GM12878 (cell line): ENCODE results near the gene PLEKHN1. TPM values are rescaled to one million over a fixed set of nuclear protein-coding genes. Genes with fewer than 3 reads are reported as not detected.

Experiments
- ATAC-seq: fragments of 200-7000 bp; cut with Tn5 transposase; 3 replicates; pipeline ENCODE4 v1.9.1; 2020; ENCODE audit warnings: mild to moderate bottlenecking, moderate library complexity
- BruUV-seq: library from RNA; stranded (reverse); fragments of 400-500 nt; replicated peaks from 2 replicates; lab custom pipeline; 2021; lab: Mats Ljungman, UMichigan
- CTCF ChIA-PET: fragments of 300-600 bp; sonication (Branson Sonifier 250); formaldehyde crosslinking; extraction: SDS; loops from one replicate; lab custom pipeline; 2021; ENCODE audit warnings: inconsistent platforms; lab: Yijun Ruan, JAX
- POLR2A ChIA-PET: fragments of 350-600 bp; formaldehyde crosslinking; extraction: SDS; loops from one replicate; lab custom pipeline; 2021; ENCODE audit warnings: inconsistent platforms; lab: Charles Lee
- RAD21 ChIA-PET: fragments of 300-600 bp; sonication (Branson Sonifier 250); formaldehyde crosslinking; loops from one replicate; lab custom pipeline; 2023; ENCODE audit warnings: antibody characterized with exemption; ENCODE audit not compliant: unreplicated experiment; lab: Charles Lee
- SMC1A ChIA-PET: fragments of 300-600 bp; sonication (Branson Sonifier 250); formaldehyde crosslinking; loops from one replicate; lab custom pipeline; 2023; ENCODE audit not compliant: unreplicated experiment, uncharacterized antibody; lab: Charles Lee
- DNase-seq: peaks from one replicate; pipeline ENCODE4 v3.0.0-alpha.2; 2011; ENCODE audit warnings: low read depth, low spot score
- FAIRE-seq: peaks from 3 replicates; lab custom pipeline; 2011; peaks lifted over from hg19 to GRCh38; lab: Jason Lieb, UNC
- H2AFZ ChIP-seq: 2 replicates; pipeline ENCODE4 v1.6.0; 2011; ENCODE audit warnings: low read depth, low read length, control low read depth; ENCODE audit not compliant: control insufficient read depth
- H3K27ac ChIP-seq: 2 replicates; pipeline ENCODE4 v1.5.1; 2011; ENCODE audit warnings: control low read depth; ENCODE audit not compliant: control insufficient read depth, insufficient read depth
- H3K27me3 ChIP-seq, 2 experiments: replicated peaks in 1 of 2; 2 replicates each; pipeline versions ENCODE4 v1.6.0 to v1.6.1; 2011; ENCODE audit warnings: low read length in 1 of 2; ENCODE audit not compliant: control insufficient read depth in 2 of 2, insufficient read depth in 2 of 2
- H3K36me3 ChIP-seq, 2 experiments: 2 replicates each; pipeline ENCODE4 v1.5.1; 2011; ENCODE audit warnings: low read length in 1 of 2; ENCODE audit not compliant: control insufficient read depth in 2 of 2, insufficient read depth in 2 of 2
- H3K4me1 ChIP-seq: 2 replicates; pipeline ENCODE4 v1.6.1; 2011; ENCODE audit warnings: mild to moderate bottlenecking, low read length, moderate library complexity, mixed read lengths; ENCODE audit not compliant: control insufficient read depth, insufficient read depth
- H3K4me2 ChIP-seq: 2 replicates; pipeline ENCODE4 v1.6.0; 2011; ENCODE audit warnings: control low read depth; ENCODE audit not compliant: control insufficient read depth, insufficient read depth
- H3K4me3 ChIP-seq: fragments of 200-600 bp; sonication (generic); 2 replicates; pipeline ENCODE4 v1.5.1; 2016
- H3K79me2 ChIP-seq: 2 replicates; pipeline ENCODE4 v1.6.0; 2011; ENCODE audit warnings: low read length; ENCODE audit not compliant: control insufficient read depth, insufficient read depth
- H3K9ac ChIP-seq: 2 replicates; pipeline ENCODE4 v1.8.0; 2011; ENCODE audit warnings: low read length, control low read depth, mixed read lengths; ENCODE audit not compliant: control insufficient read depth, insufficient read depth
- H3K9me3 ChIP-seq: replicated peaks from 3 replicates; pipeline ENCODE4 v1.5.1; 2011; ENCODE audit warnings: mild to moderate bottlenecking, low read length; ENCODE audit not compliant: control insufficient read depth, insufficient read depth
- H4K20me1 ChIP-seq: 2 replicates; pipeline ENCODE4 v1.6.0; 2011; ENCODE audit not compliant: control insufficient read depth, insufficient read depth
- ASH2L ChIP-seq: fragments of 300-600, 200-600 bp; sonication (generic); IDR thresholded peaks from 2 replicates; pipeline ENCODE4 v1.6.1; 2017; ENCODE audit warnings: low read depth, mild to moderate bottlenecking, borderline replicate concordance
- BHLHE40 ChIP-seq, 2 experiments: fragments of 450-650 bp in 1 of 2; IDR thresholded peaks; 2 replicates each; pipeline ENCODE4 v1.6.1; 2011 to 2017; ENCODE audit warnings: low read depth in 2 of 2, borderline replicate concordance in 1 of 2, improper control_type of control experiment in 1 of 2, low read length in 1 of 2, mild to moderate bottlenecking in 1 of 2
- CBFB ChIP-seq: IDR thresholded peaks from 2 replicates; pipeline ENCODE4 v1.6.1; 2016; ENCODE audit warnings: antibody characterized with exemption, low read depth
- EGR1 ChIP-seq, 2 experiments: IDR thresholded peaks; 1 replicate in 1 of 2; 2 replicates in 1 of 2; pipeline ENCODE4 v1.6.1; 2011 to 2012; ENCODE audit warnings: low read depth in 2 of 2, low read length in 2 of 2, borderline replicate concordance in 1 of 2, mild to moderate bottlenecking in 1 of 2, moderate library complexity in 1 of 2
- HDAC6 ChIP-seq: fragments of 200-600 bp; sonication (generic); IDR thresholded peaks from one replicate; pipeline ENCODE4 v1.8.0; 2017; ENCODE audit warnings: antibody characterized with exemption; ENCODE audit not compliant: unreplicated experiment
- MTA3 ChIP-seq: IDR thresholded peaks from 2 replicates; pipeline ENCODE4 v1.6.1; 2012; ENCODE audit warnings: low read length, inconsistent platforms, borderline replicate concordance
- MYB ChIP-seq: fragments of 150-350 bp; IDR thresholded peaks from 2 replicates; pipeline ENCODE4 v1.6.1; 2014; ENCODE audit warnings: mild to moderate bottlenecking, low read depth, low read length, borderline replicate concordance
- NR2F1 ChIP-seq: fragments of 450-650 bp; conservative IDR thresholded peaks from 2 replicates; pipeline ENCODE4 v1.6.1; 2017; ENCODE audit warnings: mild to moderate bottlenecking
- NRF1 ChIP-seq: conservative IDR thresholded peaks from 2 replicates; pipeline ENCODE4 v1.6.1; 2011; ENCODE audit warnings: mild to moderate bottlenecking, low read depth, low read length, improper control_type of control experiment
- PKNOX1 ChIP-seq: fragments of 450-650 bp; IDR thresholded peaks from 2 replicates; pipeline ENCODE4 v1.6.1; 2016; ENCODE audit warnings: mild to moderate bottlenecking
- POLR2A ChIP-seq: IDR thresholded peaks from 2 replicates; pipeline ENCODE4 v1.6.1; 2011; ENCODE audit warnings: low read depth, mild to moderate bottlenecking, low read length
- SKIL ChIP-seq: fragments of 450-650 bp; IDR thresholded peaks from 2 replicates; pipeline ENCODE4 v1.6.1; 2017; ENCODE audit warnings: mild to moderate bottlenecking, low read depth, inconsistent platforms; ENCODE audit not compliant: poor library complexity, severe bottlenecking
- SUZ12 ChIP-seq: fragments of 200-600 bp; sonication (generic); IDR thresholded peaks from one replicate; pipeline ENCODE4 v1.6.1; 2018; ENCODE audit warnings: antibody characterized with exemption, mild to moderate bottlenecking; ENCODE audit not compliant: unreplicated experiment
- YY1 ChIP-seq: IDR thresholded peaks from 2 replicates; pipeline ENCODE4 v1.6.1; 2011; ENCODE audit warnings: low read depth, mild to moderate bottlenecking, low read length
- ZSCAN29 ChIP-seq: fragments of 450-650 bp; IDR thresholded peaks from 2 replicates; pipeline ENCODE4 v1.6.1; 2017; ENCODE audit warnings: mild to moderate bottlenecking, moderate library complexity
- WGBS: methylation state at CpG from one replicate; pipeline ENCODE4 v1.1.6; 2016; ENCODE audit warnings: low lambda C conversion rate; ENCODE audit not compliant: insufficient replicate concordance, insufficient coverage; ENCODE audit errors: missing lambda C conversion rate; 5-methylcytosine and 5-hydroxymethylcytosine counted together
- in situ Hi-C: fragments of 300-500 bp; cut with MboI; formaldehyde crosslinking; loops from 9 replicates; pipeline ENCODE4 v1.14.3; 2018; ENCODE audit warnings: mixed read lengths
- intact Hi-C: fragments of 100-400 bp; cut with micrococcal nuclease; formaldehyde crosslinking; loops from one replicate; pipeline ENCODE4 v1.14.2; 2022; ENCODE audit not compliant: unreplicated experiment
- polyA plus RNA-seq, 11 experiments: library from polyadenylated mRNA; depleted of rRNA in 4 of 11; unstranded in 6 of 11; stranded (reverse) in 5 of 11; fragments of >200 nt; fragmentation: Nextera tagmentation in 4 of 11; fragmentation: Illumina TruSeq in 1 of 11; extraction: Ambion mirVana in 4 of 11; extraction: Trizol in 1 of 11; gene quantifications; 1 replicate in 1 of 11; 2 replicates in 10 of 11; pipeline versions ENCODE4 v1.2.1 to v1.2.3, GENCODE V29; 2011 to 2016; ENCODE audit warnings: inconsistent platforms in 2 of 11, missing spikeins in 2 of 11, low read depth in 1 of 11
- total RNA-seq, 4 experiments: library from RNA; depleted of rRNA in 3 of 4; stranded (reverse); fragments of >200 nt in 3 of 4; fragmentation: Illumina TruSeq in 1 of 4; extraction: Trizol in 1 of 4; gene quantifications; 2 replicates each; pipeline versions ENCODE4 v1.2.1 to v1.2.3, GENCODE V29; 2013 to 2021
- TF ChIP-seq, protein P1 (sequence below): fragments of 450-650 bp; IDR thresholded peaks from 2 replicates; pipeline ENCODE4 v1.6.1; 2016; ENCODE audit warnings: mild to moderate bottlenecking, moderate library complexity, borderline replicate concordance

The PLEKHN1 gene
- total and polyA plus RNA-seq, 10 of the 15 experiments (the other 5 are each of a cell fraction or from before 2014, with no cell fraction given) = 0.04 to 0.26 (median 0.18) TPM; not detected in 6

DNA sequence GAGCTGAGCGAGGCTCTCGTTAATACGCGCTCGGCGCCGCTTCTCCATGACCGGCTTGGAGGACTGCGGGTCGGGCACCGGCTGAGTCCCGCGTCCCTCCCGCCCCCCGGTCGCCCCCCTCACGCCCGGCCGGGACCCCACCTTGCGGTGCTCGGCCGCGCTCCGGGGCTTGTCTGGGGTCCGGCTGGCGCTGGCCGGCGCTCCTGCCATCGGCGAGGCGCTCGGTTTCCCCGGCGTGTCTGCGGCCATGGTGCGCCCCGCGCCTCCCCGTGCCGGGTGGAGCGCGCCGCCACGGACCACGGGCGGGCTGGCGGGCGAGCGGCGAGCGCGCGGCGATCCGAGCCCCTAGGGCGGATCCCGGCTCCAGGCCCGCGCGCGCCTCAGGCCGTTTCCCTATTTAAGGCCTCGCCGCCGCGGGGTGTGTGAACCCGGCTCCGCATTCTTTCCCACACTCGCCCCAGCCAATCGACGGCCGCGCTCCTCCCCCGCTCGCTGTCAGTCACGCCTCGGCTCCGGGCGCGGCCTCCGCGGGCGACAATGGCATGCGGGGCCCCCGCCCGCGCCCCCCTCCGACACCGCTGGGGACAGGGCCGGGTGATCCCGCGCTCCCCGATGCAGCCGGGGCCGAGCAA lies 33.6 kb downstream of the PLEKHN1 start, which contains the start of gene HES4:
HES4 (minus strand) TSS at position 373 of the 632 bp plus-strand sequence; CDS start at position 249, 124 bp downstream.
- ChIA-PET POLR2A (interaction anchor here (2.6 kb wide), 1 partner anchor 7 kb away, joined by 10 read pairs; no protein-coding TSS in a partner anchor), SMC1A (interaction anchor here (1.3 to 1.6 kb wide), 2 partner anchors 13 to 15 kb away, joined by 3 read pairs; partner anchors contain the start of gene ISG15), RAD21 (interaction anchor here (0.6 to 1.0 kb wide), 3 partner anchors 16 to 777 kb away, joined by 3 to 4 read pairs (median 3); no protein-coding TSS in a partner anchor), CTCF (interaction anchor here (5.6 kb wide), 1 partner anchor 16 kb away, joined by 56 read pairs; the partner anchor contains the start of gene PERM1)
- H3K4me1 ChIP-seq = peaks cover 19% of the 10 kb centered on the region
- ATAC-seq = peak; percentile 59
- in situ Hi-C loops = no loop called here
- no peaks in the 10 kb centered on the region for H3K9me3 ChIP-seq
- peak within 1 kb of the TSS; percentile 44 for H3K9ac ChIP-seq
- peak within 1 kb of the TSS; percentile 66 for H3K4me3 ChIP-seq
- H3K4me2 ChIP-seq = peak within 1 kb of the TSS; percentile 96
- WGBS = 4% methylated on average over 49 of the region's 95 CpGs
- no peak for DNase-seq
- no peaks in the 10 kb centered on the region for H3K36me3 ChIP-seq
- H2AFZ ChIP-seq = peak within 1 kb of the TSS; percentile 75
- no peaks in the 10 kb centered on the region for H3K79me2 ChIP-seq
- H3K27ac ChIP-seq = no peak within 1 kb of the TSS
- intact Hi-C loops = no loop called here
- FAIRE-seq = no peak
- BruUV-seq = no TSS peak
- no peaks in the 10 kb centered on the region for H4K20me1 ChIP-seq
- peaks cover 0 to 20% of the 10 kb centered on the region in 2 experiments; a peak in 2 of 4 replicates for H3K27me3 ChIP-seq
- TF ChIP-seq NRF1 (no peak), POLR2A (0 out of 2 replicates have a peak, but pooled peaks have one; percentile 16), EGR1 (IDR thresholded peaks at IDR 0.05; ENCODE audit: borderline replicate concordance in 1 of 2, low read depth in 2 of 2, low read length in 2 of 2) (peak in 1 of 2 experiments; percentile 11; a peak in 1 of 3 replicates), HDAC6 (peak; percentile 67), NR2F1 (no peak), MTA3 (no peak), ASH2L (no peak), SUZ12 (peak; percentile 32), YY1 (no peak), PKNOX1 (peak; percentile 93), SKIL (no peak), BHLHE40 (IDR thresholded peaks at IDR 0.05; ENCODE audit: borderline replicate concordance in 1 of 2, low read depth in 2 of 2, low read length in 1 of 2) (peak in 1 of 2 experiments; percentile 73; a peak in 1 of 4 replicates), ZSCAN29 (peak; percentile 93), MYB (no peak), CBFB (no peak)
- TF ChIP-seq, protein P1, sequence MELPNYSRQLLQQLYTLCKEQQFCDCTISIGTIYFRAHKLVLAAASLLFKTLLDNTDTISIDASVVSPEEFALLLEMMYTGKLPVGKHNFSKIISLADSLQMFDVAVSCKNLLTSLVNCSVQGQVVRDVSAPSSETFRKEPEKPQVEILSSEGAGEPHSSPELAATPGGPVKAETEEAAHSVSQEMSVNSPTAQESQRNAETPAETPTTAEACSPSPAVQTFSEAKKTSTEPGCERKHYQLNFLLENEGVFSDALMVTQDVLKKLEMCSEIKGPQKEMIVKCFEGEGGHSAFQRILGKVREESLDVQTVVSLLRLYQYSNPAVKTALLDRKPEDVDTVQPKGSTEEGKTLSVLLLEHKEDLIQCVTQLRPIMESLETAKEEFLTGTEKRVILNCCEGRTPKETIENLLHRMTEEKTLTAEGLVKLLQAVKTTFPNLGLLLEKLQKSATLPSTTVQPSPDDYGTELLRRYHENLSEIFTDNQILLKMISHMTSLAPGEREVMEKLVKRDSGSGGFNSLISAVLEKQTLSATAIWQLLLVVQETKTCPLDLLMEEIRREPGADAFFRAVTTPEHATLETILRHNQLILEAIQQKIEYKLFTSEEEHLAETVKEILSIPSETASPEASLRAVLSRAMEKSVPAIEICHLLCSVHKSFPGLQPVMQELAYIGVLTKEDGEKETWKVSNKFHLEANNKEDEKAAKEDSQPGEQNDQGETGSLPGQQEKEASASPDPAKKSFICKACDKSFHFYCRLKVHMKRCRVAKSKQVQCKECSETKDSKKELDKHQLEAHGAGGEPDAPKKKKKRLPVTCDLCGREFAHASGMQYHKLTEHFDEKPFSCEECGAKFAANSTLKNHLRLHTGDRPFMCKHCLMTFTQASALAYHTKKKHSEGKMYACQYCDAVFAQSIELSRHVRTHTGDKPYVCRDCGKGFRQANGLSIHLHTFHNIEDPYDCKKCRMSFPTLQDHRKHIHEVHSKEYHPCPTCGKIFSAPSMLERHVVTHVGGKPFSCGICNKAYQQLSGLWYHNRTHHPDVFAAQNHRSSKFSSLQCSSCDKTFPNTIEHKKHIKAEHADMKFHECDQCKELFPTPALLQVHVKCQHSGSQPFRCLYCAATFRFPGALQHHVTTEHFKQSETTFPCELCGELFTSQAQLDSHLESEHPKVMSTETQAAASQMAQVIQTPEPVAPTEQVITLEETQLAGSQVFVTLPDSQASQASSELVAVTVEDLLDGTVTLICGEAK = no peak
